Heart right ventricle (tissue), 16 donors: ENCODE data around the gene NRN1L. TPM values are rescaled to one million over a fixed set of nuclear protein-coding genes. Genes with fewer than 3 reads are reported as not detected.
A peak's percentile ranks its signal among the peaks of the same experiment; 100 is the strongest.

ENCODE experiments used
- ATAC-seq, 8 donors: fragments of 200-7000 bp; cut with Tn5 transposase; one replicate each; pipeline ENCODE4 v1.9.1; 2020; ENCODE audit warnings: mild to moderate bottlenecking in 8 of 8, moderate library complexity in 8 of 8, moderate number of reproducible peaks in 1 of 8
- DNase-seq, 2 donors: peaks; one replicate each; pipeline ENCODE4 v3.0.0-alpha.2; 2020
- H3K27ac ChIP-seq, 10 donors: fragments of 200-600 bp; sonication (generic) in 2 of 10; one replicate each; pipeline versions ENCODE4 v1.5.0 to v1.8.0; 2020 to 2022; ENCODE audit warnings: mild to moderate bottlenecking in 3 of 10
- H3K27me3 ChIP-seq, 7 donors: fragments of 200-600 bp; one replicate each; pipeline ENCODE4 v1.8.0; 2021 to 2022; ENCODE audit warnings: mild to moderate bottlenecking in 2 of 7
- H3K36me3 ChIP-seq, 9 donors: fragments of 200-600 bp; sonication (generic) in 1 of 9; one replicate each; pipeline versions ENCODE4 v1.5.0 to v1.8.0; 2020 to 2022; ENCODE audit warnings: mild to moderate bottlenecking in 2 of 9
- H3K4me1 ChIP-seq, 9 donors: fragments of 200-600 bp; sonication (generic) in 1 of 9; one replicate each; pipeline versions ENCODE4 v1.5.0 to v1.8.0; 2020 to 2022; ENCODE audit warnings: mild to moderate bottlenecking in 4 of 9
- H3K4me3 ChIP-seq, 10 donors: fragments of 200-600 bp; sonication (generic) in 2 of 10; one replicate each; pipeline versions ENCODE4 v1.5.0 to v1.8.0; 2020 to 2022; ENCODE audit warnings: mild to moderate bottlenecking in 7 of 10, moderate library complexity in 2 of 10
- H3K9me3 ChIP-seq, 11 donors: fragments of 200-600 bp in 10 of 11; sonication (generic) in 2 of 11; one replicate each; pipeline versions ENCODE4 v1.5.0 to v1.8.0; 2013 to 2022; ENCODE audit warnings: mild to moderate bottlenecking in 2 of 11, control low read depth in 1 of 11, moderate library complexity in 1 of 11
- WGBS, 2 donors: extraction: QIAGEN DNeasy Blood & Tissue Kit; methylation state at CpG; one replicate each; pipeline ENCODE4 v1.1.7; 2013; ENCODE audit warnings: inconsistent platforms in 1 of 2; 5-methylcytosine and 5-hydroxymethylcytosine counted together
- intact Hi-C, 10 donors: fragments of 100-400 bp; cut with DNase I; formaldehyde crosslinking; loops; one replicate each; pipeline versions ENCODE4 v1.11.1 to v1.14.2; 2022
- polyA plus RNA-seq, 2 donors: library from polyadenylated mRNA; stranded (reverse); fragments of 200-250 nt; gene quantifications; one replicate each; pipeline ENCODE4 v1.2.3, GENCODE V29; 2013
- total RNA-seq, 10 donors: library from RNA; stranded (reverse); fragmentation: NEBNext Ultra II Directional in 3 of 10; extraction: Animal tissue kit (Norgen Biotek cat#: 25700) in 3 of 10; gene quantifications; one replicate each; pipeline versions ENCODE4 v1.2.1 to v1.2.4, GENCODE V29; 2021 to 2023
- TF ChIP-seq, protein P1 (sequence below), 9 donors: fragments of 200-600 bp; sonication (generic) in 2 of 9; IDR thresholded peaks; one replicate each; pipeline versions ENCODE4 v1.5.0 to v1.8.0; 2021 to 2022; ENCODE audit warnings: antibody characterized with exemption in 9 of 9, mild to moderate bottlenecking in 5 of 9, moderate library complexity in 1 of 9
- donor health status: Arrhythmogenic right ventricular cardiomyopathy.
- donor health status: ischemic (EF 13 %, LVEDD 7.1; RV severe dilation, severe dysfunction).
- donor health status: healthy with polysubstance abuse.
- donor health status: DM: no; HTN: yes; CAD: no.
- donor health status: DM: no; HTN: no; CAD: no.
- donor health status: ischemic (EF 25% LVEDD 6.9; RV normal size, moderate dysfunction).
- donor health status: ischemic (EF 25% LVEDD 5.7; RV mildly dilated, moderate dysfunction).
- donor health status: healthy.
- donor health status: DM: yes; HTN: yes; CAD: no.
- donor health status: Ischemic cardiomyopathy.
- donor health status: ischemic (EF 35%, LVEDD 5.7; RV mildly dilated, moderate dysfunction).
- donor health status: nonischemic (EF 11% LVEDD 7.7; RV severe dilation, severe dysfunction).
- donor health status: DM: yes; HTN: yes; CAD: no.
- donor health status: PGD.
- donor health status: ischemic (EF 29% LVEDD 5.4; RV normal size, mild dysfunction).
- donor health status: nonischemic (EF 23%, LVEDD 6.1; RV moderate dilation, normal function).

Gene NRN1L
- total and polyA plus RNA-seq, 12 donors = 1.1 to 4.0 (median 1.7) TPM; not detected in 4

DNA sequence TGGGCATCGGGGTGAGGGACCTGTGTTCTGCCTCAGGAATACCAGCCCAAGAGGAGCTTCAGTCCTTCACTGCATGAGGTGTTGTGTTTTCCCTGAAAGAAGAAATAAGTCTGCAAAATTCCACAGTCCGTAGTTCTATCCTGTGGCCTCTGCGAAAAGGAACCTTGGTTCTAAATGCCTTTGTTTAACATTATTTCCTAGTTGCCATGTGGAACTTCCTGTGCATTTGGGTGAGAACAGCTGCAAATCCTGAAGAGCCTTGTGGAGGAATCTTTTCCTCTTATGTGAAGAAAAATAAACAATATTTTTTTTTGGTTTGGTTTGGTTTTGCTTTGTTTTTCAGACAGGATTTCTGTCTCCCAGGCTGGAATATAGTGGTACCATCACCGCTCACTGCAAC is 18.1 kb downstream of the NRN1L start:
- 72 to 80% methylated on average over 4 of the region's 4 CpGs for WGBS, 2 donors
- ATAC-seq (peak in 1 of 8 donors; percentile 41), DNase-seq (no peak)
- Histone ChIP-seq H3K36me3 (peaks cover 0 to 46% (median 5%) of the 10 kb centered on the region in 9 donors), H3K27ac (peak overlapping the region in 4 of 10 donors; percentile 8 to 53 (median 46)), H3K9me3 (no peaks in the 10 kb centered on the region), H3K27me3 (no peaks in the 10 kb centered on the region), H3K4me1 (peaks cover 0 to 23% (median 8%) of the 10 kb centered on the region in 9 donors), H3K4me3 (no peak overlapping the region)
- TF ChIP-seq, protein P1, sequence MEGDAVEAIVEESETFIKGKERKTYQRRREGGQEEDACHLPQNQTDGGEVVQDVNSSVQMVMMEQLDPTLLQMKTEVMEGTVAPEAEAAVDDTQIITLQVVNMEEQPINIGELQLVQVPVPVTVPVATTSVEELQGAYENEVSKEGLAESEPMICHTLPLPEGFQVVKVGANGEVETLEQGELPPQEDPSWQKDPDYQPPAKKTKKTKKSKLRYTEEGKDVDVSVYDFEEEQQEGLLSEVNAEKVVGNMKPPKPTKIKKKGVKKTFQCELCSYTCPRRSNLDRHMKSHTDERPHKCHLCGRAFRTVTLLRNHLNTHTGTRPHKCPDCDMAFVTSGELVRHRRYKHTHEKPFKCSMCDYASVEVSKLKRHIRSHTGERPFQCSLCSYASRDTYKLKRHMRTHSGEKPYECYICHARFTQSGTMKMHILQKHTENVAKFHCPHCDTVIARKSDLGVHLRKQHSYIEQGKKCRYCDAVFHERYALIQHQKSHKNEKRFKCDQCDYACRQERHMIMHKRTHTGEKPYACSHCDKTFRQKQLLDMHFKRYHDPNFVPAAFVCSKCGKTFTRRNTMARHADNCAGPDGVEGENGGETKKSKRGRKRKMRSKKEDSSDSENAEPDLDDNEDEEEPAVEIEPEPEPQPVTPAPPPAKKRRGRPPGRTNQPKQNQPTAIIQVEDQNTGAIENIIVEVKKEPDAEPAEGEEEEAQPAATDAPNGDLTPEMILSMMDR (IDR thresholded peaks at IDR 0.05) = no peak
- intact Hi-C loops = no loop called here

DNA sequence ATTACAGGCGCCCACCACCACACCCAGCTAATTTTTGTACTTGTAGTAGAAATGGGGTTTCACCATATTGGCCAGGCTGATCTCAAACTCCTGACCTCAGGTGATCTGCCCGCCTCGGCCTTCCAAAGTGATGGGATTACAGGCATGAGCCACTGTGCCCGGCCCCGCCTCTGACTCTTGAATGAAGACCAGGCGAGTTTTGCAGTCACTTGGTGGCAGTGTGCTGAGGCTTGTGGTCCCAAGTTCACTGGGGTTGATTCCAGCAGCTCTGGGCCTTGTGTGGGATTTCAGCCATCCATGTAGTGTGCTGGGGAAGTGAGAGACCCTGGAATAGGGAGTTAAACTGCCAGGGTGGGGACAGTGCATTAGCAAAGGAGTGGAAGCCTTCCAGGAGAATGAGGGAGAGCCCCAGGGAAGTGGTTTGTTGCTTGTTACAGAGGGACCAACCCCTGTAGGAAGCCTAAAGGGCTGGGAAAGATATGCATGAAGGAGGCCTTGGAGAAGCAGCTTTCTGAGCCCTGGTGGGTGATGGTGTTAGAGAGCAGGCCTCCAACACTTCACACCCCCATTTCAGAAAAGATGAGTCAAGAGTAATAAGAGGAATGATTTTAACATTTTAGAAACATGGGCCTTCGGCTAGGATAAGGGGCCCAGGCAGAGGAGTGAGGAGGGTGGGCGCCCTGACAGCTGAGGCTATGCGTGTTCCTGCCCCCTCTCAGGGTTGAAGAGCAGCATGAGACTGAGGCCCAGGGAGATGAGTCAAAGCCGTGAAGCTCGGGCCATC is 22.9 kb downstream of the NRN1L start:
- H3K27ac ChIP-seq = no peak overlapping the region
- H3K36me3 ChIP-seq = peaks cover 0 to 71% (median 28%) of the 10 kb centered on the region in 9 donors

GRCh38 chr16:67909056-67909742 is 24.5 kb downstream of the NRN1L start:
- no peaks in the 10 kb centered on the region for H3K27me3 ChIP-seq
- TF ChIP-seq, protein P1 (IDR thresholded peaks at IDR 0.05) = no peak
- H3K4me1 ChIP-seq = peaks cover 0 to 15% (median 0%) of the 10 kb centered on the region in 9 donors
- H3K4me3 ChIP-seq = no peak overlapping the region
- peak in 2 of 8 donors; percentile 9 to 30 for ATAC-seq
- H3K27ac ChIP-seq = no peak overlapping the region
- DNase-seq = no peak
- WGBS, 2 donors = 95% methylated on average over 36 of the region's 36 CpGs
- H3K9me3 ChIP-seq = no peaks in the 10 kb centered on the region
- intact Hi-C loops = no loop called here
- peaks cover 0 to 73% (median 23%) of the 10 kb centered on the region in 9 donors for H3K36me3 ChIP-seq

More for the DNA sequence above, 22.9 kb downstream of the NRN1L start:
- Histone ChIP-seq H3K9me3 (no peaks in the 10 kb centered on the region), H3K4me3 (no peak overlapping the region), H3K27me3 (no peaks in the 10 kb centered on the region), H3K4me1 (peaks cover 0 to 26% (median 3%) of the 10 kb centered on the region in 9 donors)
- DNase-seq (no peak), ATAC-seq (no peak)
- 89 to 92% methylated on average over 11 of the region's 11 CpGs for WGBS, 2 donors
- TF ChIP-seq, protein P1 (IDR thresholded peaks at IDR 0.05) = no peak
- intact Hi-C loops = no loop called here

DNA sequence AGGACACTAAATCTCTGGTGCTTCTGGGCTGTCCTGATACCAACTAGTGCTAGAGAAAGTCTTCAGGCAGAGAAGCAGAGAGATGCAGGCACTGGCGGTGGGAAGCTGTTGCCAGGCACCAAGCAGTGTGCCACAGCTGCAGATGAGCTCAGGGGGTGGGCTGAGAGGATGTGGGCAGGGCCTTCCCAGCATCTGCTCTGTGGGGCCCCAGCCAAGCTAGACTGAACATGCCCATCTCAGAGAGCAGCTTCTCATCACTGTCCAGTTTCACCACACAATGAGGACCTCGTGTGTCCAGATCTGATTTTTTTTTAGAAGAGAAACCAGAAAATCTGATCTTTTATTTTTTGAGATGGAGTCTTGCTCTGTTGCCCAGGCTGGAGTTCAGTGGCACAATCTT is 25.5 kb downstream of the NRN1L start:
- no peaks in the 10 kb centered on the region for H3K27me3 ChIP-seq
- 63 to 73% methylated on average over 2 of the region's 2 CpGs for WGBS, 2 donors
- peaks cover 0 to 16% (median 6%) of the 10 kb centered on the region in 9 donors for H3K4me1 ChIP-seq
- DNase-seq (no peak), ATAC-seq (no peak)
- TF ChIP-seq, protein P1 (IDR thresholded peaks at IDR 0.05) = no peak
- no peaks in the 10 kb centered on the region for H3K9me3 ChIP-seq
- H3K4me3 ChIP-seq = no peak overlapping the region
- intact Hi-C loops = no loop called here
- peaks cover 0 to 76% (median 23%) of the 10 kb centered on the region in 9 donors for H3K36me3 ChIP-seq
- H3K27ac ChIP-seq = no peak overlapping the region
